H1 (cell line): ENCODE measurements around the gene TMEM131L.

ENCODE experiments used
- ASH2L ChIP-seq: fragments of 200-600, 300-600 bp; sonication (generic); IDR thresholded peaks from one replicate; pipeline ENCODE4 v1.7.1; 2017; ENCODE audit warnings: low read length
- CBX8 ChIP-seq: fragments of 300-800, 300-1000 bp; sonication (generic); IDR thresholded peaks from 2 replicates; pipeline ENCODE4 v1.7.1; 2016; ENCODE audit warnings: low read depth, low read length, borderline replicate concordance
- CREB1 ChIP-seq: IDR thresholded peaks from 2 replicates; pipeline ENCODE4 v1.6.1; 2012; ENCODE audit warnings: inconsistent platforms
- EP300 ChIP-seq, 2 experiments: IDR thresholded peaks; 1 replicate in 1 of 2; 2 replicates in 1 of 2; pipeline ENCODE4 v1.6.1; 2011 to 2012; ENCODE audit warnings: low read depth in 2 of 2, low read length in 2 of 2, mild to moderate bottlenecking in 2 of 2, borderline replicate concordance in 1 of 2, inconsistent platforms in 1 of 2, moderate library complexity in 1 of 2
- HDAC2 ChIP-seq, 2 experiments: fragments of 300-600 bp in 1 of 2; sonication (generic) in 1 of 2; IDR thresholded peaks; 2 replicates each; pipeline ENCODE4 v1.6.1; 2011 to 2012; ENCODE audit warnings: low read depth in 2 of 2, low read length in 2 of 2, mild to moderate bottlenecking in 2 of 2, moderate library complexity in 2 of 2, borderline replicate concordance in 1 of 2, inconsistent platforms in 1 of 2
- JUND ChIP-seq: IDR thresholded peaks from 2 replicates; pipeline ENCODE4 v1.6.1; 2011; ENCODE audit warnings: mild to moderate bottlenecking, improper control_type of control experiment, low read length
- MAFK ChIP-seq: IDR thresholded peaks from 2 replicates; pipeline ENCODE4 v1.6.1; 2012; ENCODE audit warnings: low read depth, mild to moderate bottlenecking, improper control_type of control experiment, low read length
- POLR2A ChIP-seq, 2 experiments: IDR thresholded peaks; 1 replicate in 1 of 2; 2 replicates in 1 of 2; pipeline ENCODE4 v1.6.1; 2011; ENCODE audit warnings: low read depth in 2 of 2, low read length in 2 of 2, mild to moderate bottlenecking in 2 of 2; ENCODE audit errors: control extremely low read depth in 1 of 2
- RAD21 ChIP-seq, 2 experiments: IDR thresholded peaks in 1 of 2; conservative IDR thresholded peaks in 1 of 2; 2 replicates each; pipeline ENCODE4 v1.6.1; 2011; ENCODE audit warnings: low read depth in 2 of 2, low read length in 2 of 2, improper control_type of control experiment in 1 of 2, inconsistent platforms in 1 of 2, mild to moderate bottlenecking in 1 of 2, moderate library complexity in 1 of 2
- SP1 ChIP-seq: IDR thresholded peaks from 2 replicates; pipeline ENCODE4 v1.6.1; 2011; ENCODE audit warnings: low read depth, low read length
- YY1 ChIP-seq: IDR thresholded peaks from 2 replicates; pipeline ENCODE4 v1.6.1; 2011; ENCODE audit warnings: low read depth, mild to moderate bottlenecking, low read length
- TF ChIP-seq, protein P1 (sequence below), 3 experiments: IDR thresholded peaks; 1 replicate in 2 of 3; 2 replicates in 1 of 3; pipeline versions ENCODE4 v1.5.1 to v1.6.1; 2011; ENCODE audit warnings: low read length in 3 of 3, mild to moderate bottlenecking in 3 of 3, inconsistent platforms in 2 of 3, low read depth in 1 of 3, moderate library complexity in 1 of 3; ENCODE audit not compliant: insufficient read depth in 1 of 3; ENCODE audit errors: control extremely low read depth in 1 of 3
- TF ChIP-seq, protein P2 (sequence below): IDR thresholded peaks from 2 replicates; pipeline ENCODE4 v1.6.1; 2011; ENCODE audit warnings: low read length, improper control_type of control experiment
- TF ChIP-seq, protein P3 (sequence below): IDR thresholded peaks from 2 replicates; pipeline ENCODE4 v1.6.1; 2012; ENCODE audit warnings: low read length, inconsistent platforms

GRCh38 chr4:153573221-153573620 lies 107.1 kb downstream of the TMEM131L start:
- TF ChIP-seq JUND (no peak), POLR2A (IDR thresholded peaks at IDR 0.05; ENCODE audit: control extremely low read depth in 1 of 2, low read depth in 2 of 2, low read length in 2 of 2) (no peak), YY1 (no peak), SP1 (no peak), RAD21 (IDR thresholded peaks at IDR 0.05 in 1 of 2, conservative IDR thresholded peaks at IDR 0.05 in 1 of 2; ENCODE audit: low read depth in 2 of 2, low read length in 2 of 2) (no peak), ASH2L (no peak), EP300 (IDR thresholded peaks at IDR 0.05; ENCODE audit: borderline replicate concordance in 1 of 2, low read depth in 2 of 2, low read length in 2 of 2) (no peak), HDAC2 (IDR thresholded peaks at IDR 0.05; ENCODE audit: borderline replicate concordance in 1 of 2, low read depth in 2 of 2, low read length in 2 of 2) (no peak), CREB1 (no peak), MAFK (no peak), CBX8 (no peak)
- TF ChIP-seq, protein P1, sequence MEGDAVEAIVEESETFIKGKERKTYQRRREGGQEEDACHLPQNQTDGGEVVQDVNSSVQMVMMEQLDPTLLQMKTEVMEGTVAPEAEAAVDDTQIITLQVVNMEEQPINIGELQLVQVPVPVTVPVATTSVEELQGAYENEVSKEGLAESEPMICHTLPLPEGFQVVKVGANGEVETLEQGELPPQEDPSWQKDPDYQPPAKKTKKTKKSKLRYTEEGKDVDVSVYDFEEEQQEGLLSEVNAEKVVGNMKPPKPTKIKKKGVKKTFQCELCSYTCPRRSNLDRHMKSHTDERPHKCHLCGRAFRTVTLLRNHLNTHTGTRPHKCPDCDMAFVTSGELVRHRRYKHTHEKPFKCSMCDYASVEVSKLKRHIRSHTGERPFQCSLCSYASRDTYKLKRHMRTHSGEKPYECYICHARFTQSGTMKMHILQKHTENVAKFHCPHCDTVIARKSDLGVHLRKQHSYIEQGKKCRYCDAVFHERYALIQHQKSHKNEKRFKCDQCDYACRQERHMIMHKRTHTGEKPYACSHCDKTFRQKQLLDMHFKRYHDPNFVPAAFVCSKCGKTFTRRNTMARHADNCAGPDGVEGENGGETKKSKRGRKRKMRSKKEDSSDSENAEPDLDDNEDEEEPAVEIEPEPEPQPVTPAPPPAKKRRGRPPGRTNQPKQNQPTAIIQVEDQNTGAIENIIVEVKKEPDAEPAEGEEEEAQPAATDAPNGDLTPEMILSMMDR (IDR thresholded peaks at IDR 0.05; ENCODE audit: control extremely low read depth in 1 of 3, insufficient read depth in 1 of 3, low read depth in 1 of 3, low read length in 3 of 3), result no peak
- TF ChIP-seq, protein P2, sequence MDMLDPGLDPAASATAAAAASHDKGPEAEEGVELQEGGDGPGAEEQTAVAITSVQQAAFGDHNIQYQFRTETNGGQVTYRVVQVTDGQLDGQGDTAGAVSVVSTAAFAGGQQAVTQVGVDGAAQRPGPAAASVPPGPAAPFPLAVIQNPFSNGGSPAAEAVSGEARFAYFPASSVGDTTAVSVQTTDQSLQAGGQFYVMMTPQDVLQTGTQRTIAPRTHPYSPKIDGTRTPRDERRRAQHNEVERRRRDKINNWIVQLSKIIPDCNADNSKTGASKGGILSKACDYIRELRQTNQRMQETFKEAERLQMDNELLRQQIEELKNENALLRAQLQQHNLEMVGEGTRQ, result no peak
- TF ChIP-seq, protein P3, sequence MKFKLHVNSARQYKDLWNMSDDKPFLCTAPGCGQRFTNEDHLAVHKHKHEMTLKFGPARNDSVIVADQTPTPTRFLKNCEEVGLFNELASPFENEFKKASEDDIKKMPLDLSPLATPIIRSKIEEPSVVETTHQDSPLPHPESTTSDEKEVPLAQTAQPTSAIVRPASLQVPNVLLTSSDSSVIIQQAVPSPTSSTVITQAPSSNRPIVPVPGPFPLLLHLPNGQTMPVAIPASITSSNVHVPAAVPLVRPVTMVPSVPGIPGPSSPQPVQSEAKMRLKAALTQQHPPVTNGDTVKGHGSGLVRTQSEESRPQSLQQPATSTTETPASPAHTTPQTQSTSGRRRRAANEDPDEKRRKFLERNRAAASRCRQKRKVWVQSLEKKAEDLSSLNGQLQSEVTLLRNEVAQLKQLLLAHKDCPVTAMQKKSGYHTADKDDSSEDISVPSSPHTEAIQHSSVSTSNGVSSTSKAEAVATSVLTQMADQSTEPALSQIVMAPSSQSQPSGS, result no peak
